Common myeloid progenitor, CD34-positive (primary cell): Measurements from ENCODE around the gene UGT1A3.

Experiments used
- CTCF ChIA-PET: fragments of 350-600 bp; sonication (Branson Sonifier 250); formaldehyde crosslinking; loops from one replicate; lab custom pipeline; 2021; ENCODE audit warnings: antibody characterized with exemption; lab: Charles Lee
- POLR2A ChIA-PET: fragments of 350-600 bp; sonication (Branson Sonifier 250); formaldehyde crosslinking; loops from one replicate; lab custom pipeline; 2021; ENCODE audit warnings: antibody characterized with exemption; lab: Charles Lee
- DNase-seq, 3 donors: peaks; one replicate each; pipeline versions ENCODE4 v3.0.0 to v3.0.0-alpha.2; 2013
- H3K27ac ChIP-seq, 2 experiments: 1 replicate in 1 of 2; 2 replicates in 1 of 2; pipeline ENCODE4 v1.7.0; 2013; ENCODE audit warnings: inconsistent platforms in 2 of 2, low read length in 2 of 2, mild to moderate bottlenecking in 2 of 2, low read depth in 1 of 2, moderate library complexity in 1 of 2; ENCODE audit not compliant: severe bottlenecking in 2 of 2, insufficient read depth in 1 of 2, poor library complexity in 1 of 2
- H3K27me3 ChIP-seq, 5 experiments: replicated peaks in 2 of 5; 1 replicate in 3 of 5; 2 replicates in 2 of 5; pipeline versions ENCODE4 v1.6.1 to v1.7.0; 2013; ENCODE audit warnings: low read length in 4 of 5, mild to moderate bottlenecking in 2 of 5, moderate library complexity in 2 of 5, inconsistent platforms in 1 of 5; ENCODE audit not compliant: insufficient read depth in 5 of 5, control insufficient read depth in 4 of 5
- H3K36me3 ChIP-seq, 4 experiments: 1 replicate in 2 of 4; 2 replicates in 2 of 4; pipeline versions ENCODE4 v1.6.1 to v1.7.0; 2013; ENCODE audit warnings: low read length in 3 of 4, control low read depth in 1 of 4, mild to moderate bottlenecking in 1 of 4; ENCODE audit not compliant: control insufficient read depth in 4 of 4, insufficient read depth in 4 of 4
- H3K4me1 ChIP-seq, 4 experiments: 1 replicate in 3 of 4; 2 replicates in 1 of 4; pipeline versions ENCODE4 v1.6.1 to v1.7.1; 2013; ENCODE audit warnings: low read length in 3 of 4, mild to moderate bottlenecking in 3 of 4, control low read depth in 1 of 4, inconsistent platforms in 1 of 4, moderate library complexity in 1 of 4; ENCODE audit not compliant: control insufficient read depth in 4 of 4, insufficient read depth in 4 of 4; ENCODE audit errors: control extremely low read depth in 1 of 4
- H3K4me3 ChIP-seq, 7 experiments: 1 replicate in 4 of 7; 2 replicates in 3 of 7; pipeline versions ENCODE4 v1.5.1 to v1.7.0; 2013; ENCODE audit warnings: mild to moderate bottlenecking in 7 of 7, low read length in 6 of 7, moderate library complexity in 6 of 7, inconsistent platforms in 2 of 7, low read depth in 2 of 7, control low read depth in 1 of 7; ENCODE audit not compliant: insufficient read depth in 4 of 7, control insufficient read depth in 1 of 7; ENCODE audit errors: extremely low read depth in 1 of 7
- H3K9me3 ChIP-seq, 5 experiments: 1 replicate in 4 of 5; 2 replicates in 1 of 5; pipeline versions ENCODE4 v1.6.1 to v1.7.1; 2013; ENCODE audit warnings: low read length in 4 of 5, mild to moderate bottlenecking in 2 of 5, inconsistent platforms in 1 of 5, low read depth in 1 of 5, moderate library complexity in 1 of 5; ENCODE audit not compliant: control insufficient read depth in 4 of 5, insufficient read depth in 2 of 5; ENCODE audit errors: control extremely low read depth in 1 of 5
- WGBS: methylation state at CpG from one replicate; pipeline ENCODE4 v1.1.5; 2013; ENCODE audit not compliant: insufficient coverage; 5-methylcytosine and 5-hydroxymethylcytosine counted together

Gene UGT1A3

GRCh38 chr2:233821709-233822100 lies 92.9 kb downstream of the UGT1A3 start:
- no peak overlapping the region for H3K4me3 ChIP-seq
- ChIA-PET POLR2A (no interaction called here), CTCF (no interaction called here)
- no peaks in the 10 kb centered on the region for H3K4me1 ChIP-seq
- H3K9me3 ChIP-seq, result no peaks in the 10 kb centered on the region
- DNase-seq, result no peak
- no peaks in the 10 kb centered on the region for H3K36me3 ChIP-seq
- WGBS, result 94% methylated on average over 5 of the region's 8 CpGs
- no peak overlapping the region for H3K27ac ChIP-seq
- H3K27me3 ChIP-seq, result no peaks in the 10 kb centered on the region

DNA sequence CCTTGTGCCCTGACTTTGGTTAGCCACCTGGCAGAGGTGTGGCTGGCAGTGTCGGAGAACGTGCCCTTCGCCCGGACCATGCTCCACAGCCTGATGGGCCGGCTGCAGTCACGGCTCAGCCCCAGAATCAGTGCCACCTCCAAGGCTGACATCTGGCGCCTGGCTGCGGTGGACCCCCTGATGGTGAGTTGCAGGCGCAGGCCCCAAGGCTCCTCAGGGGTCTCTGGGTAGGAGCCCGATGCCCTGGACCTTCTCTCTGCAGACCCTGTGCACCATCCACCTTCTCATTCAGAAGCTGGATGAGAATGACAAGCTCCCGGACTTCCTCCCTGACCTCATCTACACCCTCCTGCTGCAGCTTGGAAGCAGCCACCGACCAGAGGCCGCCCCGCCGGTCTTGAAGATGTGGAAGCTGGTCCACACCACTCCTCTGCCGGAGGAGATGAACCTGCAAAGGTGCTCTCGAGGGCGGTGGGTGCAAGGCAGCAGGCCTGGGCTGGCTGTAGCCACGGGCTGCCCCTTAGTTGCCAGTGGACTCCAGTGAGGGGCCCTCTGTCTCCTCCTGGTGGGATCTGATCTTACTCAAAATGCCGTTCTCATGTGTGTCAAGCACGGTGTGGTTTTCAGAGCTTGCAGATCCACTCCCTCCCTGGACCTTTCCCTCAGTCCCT lies 93.4 kb downstream of the UGT1A3 start:
- CTCF ChIA-PET, result no interaction called here
- no peaks in the 10 kb centered on the region for H3K36me3 ChIP-seq
- no peak for DNase-seq
- POLR2A ChIA-PET, result no interaction called here
- H3K4me3 ChIP-seq, result no peak overlapping the region
- H3K9me3 ChIP-seq, result no peaks in the 10 kb centered on the region
- no peaks in the 10 kb centered on the region for H3K27me3 ChIP-seq
- H3K4me1 ChIP-seq, result no peaks in the 10 kb centered on the region
- WGBS, result 91% methylated on average over 21 of the region's 21 CpGs
- no peak overlapping the region for H3K27ac ChIP-seq
